HepG2 (cell line): ENCODE results near the gene DCDC1. TPM values are rescaled to one million over a fixed set of nuclear protein-coding genes. Genes with fewer than 3 reads are reported as not detected.
A peak's percentile ranks its signal among the peaks of the same experiment; 100 is the strongest.

Experiments used
- AFF4 ChIP-seq: sonication (generic); formaldehyde crosslinking; IDR thresholded peaks from 2 replicates; pipeline ENCODE4 v1.4.0; 2020; ENCODE audit warnings: missing genetic modification reagents
- KLF15 ChIP-seq: sonication (generic); formaldehyde crosslinking; IDR thresholded peaks from 2 replicates; pipeline ENCODE4 v1.8.1; 2023; ENCODE audit warnings: borderline replicate concordance, mild to moderate bottlenecking, inconsistent platforms, missing genetic modification reagents, mixed read lengths
- MEIS2 ChIP-seq: sonication (generic); formaldehyde crosslinking; IDR thresholded peaks from 2 replicates; pipeline ENCODE4 v1.9.0; 2021; ENCODE audit warnings: mild to moderate bottlenecking, missing genetic modification reagents
- MYPOP ChIP-seq: sonication (generic); formaldehyde crosslinking; IDR thresholded peaks from 2 replicates; pipeline ENCODE4 v1.8.1; 2023; ENCODE audit warnings: mild to moderate bottlenecking, moderate library complexity, missing genetic modification reagents
- NFKB2 ChIP-seq: sonication (generic); formaldehyde crosslinking; IDR thresholded peaks from 2 replicates; pipeline ENCODE4 v1.4.0; 2020; ENCODE audit warnings: missing genetic modification reagents, borderline replicate concordance
- ZFP91 ChIP-seq: sonication (generic); formaldehyde crosslinking; IDR thresholded peaks from 2 replicates; pipeline ENCODE4 v1.9.0; 2022; ENCODE audit warnings: missing genetic modification reagents, mild to moderate bottlenecking, borderline replicate concordance
- ZNF121 ChIP-seq: sonication (generic); formaldehyde crosslinking; IDR thresholded peaks from 2 replicates; pipeline ENCODE4 v1.5.0; 2020; ENCODE audit warnings: mild to moderate bottlenecking, missing genetic modification reagents
- ZNF142 ChIP-seq: sonication (generic); formaldehyde crosslinking; IDR thresholded peaks from 2 replicates; pipeline ENCODE4 v1.4.0; 2020; ENCODE audit warnings: missing genetic modification reagents
- ZNF20 ChIP-seq: sonication (generic); formaldehyde crosslinking; IDR thresholded peaks from 2 replicates; pipeline ENCODE4 v1.4.0; 2020; ENCODE audit warnings: mild to moderate bottlenecking, moderate library complexity, missing genetic modification reagents
- polyA plus RNA-seq, 8 experiments: library from polyadenylated mRNA; depleted of rRNA in 3 of 8; stranded (reverse) in 7 of 8; unstranded in 1 of 8; fragments of >200 nt; fragmentation: Illumina TruSeq in 4 of 8; extraction: Trizol in 4 of 8; gene quantifications; 2 replicates each; pipeline versions ENCODE4 v1.2.1 to v1.2.3, GENCODE V29; 2011 to 2016; ENCODE audit warnings: low read depth in 4 of 8, missing spikeins in 1 of 8, mixed read lengths in 1 of 8; ENCODE audit not compliant: insufficient read depth in 1 of 8
- total RNA-seq, 5 experiments: library from RNA; depleted of rRNA; stranded (reverse); fragments of >200 nt; fragmentation: Illumina TruSeq; extraction: Trizol; gene quantifications; 2 replicates each; pipeline ENCODE4 v1.2.3, GENCODE V29; 2016; ENCODE audit warnings: low read depth in 1 of 5
- TF ChIP-seq, protein P1 (sequence below): sonication (generic); formaldehyde crosslinking; conservative IDR thresholded peaks from 2 replicates; pipeline ENCODE4 v1.8.0; 2022; ENCODE audit warnings: missing genetic modification reagents
- TF ChIP-seq, protein P2 (sequence below): IDR thresholded peaks from 2 replicates; pipeline ENCODE4 v1.6.1; 2012; ENCODE audit warnings: inconsistent platforms

DCDC1 gene
- total and polyA plus RNA-seq, 2 of the 13 experiments (the other 11 are each of a cell fraction or from before 2014, with no cell fraction given) = 0.12 to 0.27 TPM

GRCh38 chr11:31369348-31370329 lies at the start of gene DCDC1, which contains the start of gene DNAJC24 (continued):
- TF ChIP-seq KLF15 = no peak
- TF ChIP-seq ZFP91 (CRISPR knock-in tag) = peak; percentile 81; the same call in 1 of the 2 replicates
- no peak for TF ChIP-seq ZNF142
- no peak for TF ChIP-seq ZNF121
- TF ChIP-seq AFF4 (CRISPR knock-in tag) = no peak
- peak; percentile 76; the same call in 1 of the 2 replicates for TF ChIP-seq NFKB2 (CRISPR knock-in tag)
- no peak for TF ChIP-seq ZNF20
- TF ChIP-seq, protein P1, sequence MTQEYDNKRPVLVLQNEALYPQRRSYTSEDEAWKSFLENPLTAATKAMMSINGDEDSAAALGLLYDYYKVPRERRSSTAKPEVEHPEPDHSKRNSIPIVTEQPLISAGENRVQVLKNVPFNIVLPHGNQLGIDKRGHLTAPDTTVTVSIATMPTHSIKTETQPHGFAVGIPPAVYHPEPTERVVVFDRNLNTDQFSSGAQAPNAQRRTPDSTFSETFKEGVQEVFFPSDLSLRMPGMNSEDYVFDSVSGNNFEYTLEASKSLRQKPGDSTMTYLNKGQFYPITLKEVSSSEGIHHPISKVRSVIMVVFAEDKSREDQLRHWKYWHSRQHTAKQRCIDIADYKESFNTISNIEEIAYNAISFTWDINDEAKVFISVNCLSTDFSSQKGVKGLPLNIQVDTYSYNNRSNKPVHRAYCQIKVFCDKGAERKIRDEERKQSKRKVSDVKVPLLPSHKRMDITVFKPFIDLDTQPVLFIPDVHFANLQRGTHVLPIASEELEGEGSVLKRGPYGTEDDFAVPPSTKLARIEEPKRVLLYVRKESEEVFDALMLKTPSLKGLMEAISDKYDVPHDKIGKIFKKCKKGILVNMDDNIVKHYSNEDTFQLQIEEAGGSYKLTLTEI (CRISPR knock-in tag) = no peak
- TF ChIP-seq, protein P2, sequence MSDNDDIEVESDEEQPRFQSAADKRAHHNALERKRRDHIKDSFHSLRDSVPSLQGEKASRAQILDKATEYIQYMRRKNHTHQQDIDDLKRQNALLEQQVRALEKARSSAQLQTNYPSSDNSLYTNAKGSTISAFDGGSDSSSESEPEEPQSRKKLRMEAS = peak; percentile 81
- TF ChIP-seq MEIS2 (CRISPR knock-in tag) = peak; percentile 71; the same call in 1 of the 2 replicates
- peak; percentile 61; the same call in 1 of the 2 replicates for TF ChIP-seq MYPOP
